Smooth muscle cell (in vitro differentiated cells): ENCODE results near the gene TNS3. TPM values are rescaled to one million over a fixed set of nuclear protein-coding genes. Genes with fewer than 3 reads are reported as not detected.

Experiments used
- DNase-seq: peaks from one replicate; lab custom pipeline; 2025; ENCODE audit not compliant: unreplicated experiment; lab: John Stamatoyannopoulos, UW
- H2AFZ ChIP-seq: fragments of 200-600 bp; sonication (generic); 2 replicates; pipeline ENCODE4 v1.6.0; 2016; ENCODE audit warnings: antibody characterized with exemption, low read depth, mild to moderate bottlenecking
- H3F3A ChIP-seq: fragments of 200-600 bp; sonication (generic); 2 replicates; pipeline ENCODE4 v1.6.0; 2017; ENCODE audit warnings: antibody characterized with exemption, low read depth
- H3K27ac ChIP-seq: fragments of 200-600 bp; sonication (generic); 2 replicates; pipeline ENCODE4 v1.5.1; 2016; ENCODE audit warnings: low read depth, mild to moderate bottlenecking
- H3K27me3 ChIP-seq: fragments of 200-600 bp; sonication (generic); 2 replicates; pipeline ENCODE4 v1.6.1; 2016; ENCODE audit warnings: low read depth, mild to moderate bottlenecking
- H3K36me3 ChIP-seq: fragments of 200-600 bp; sonication (generic); 2 replicates; pipeline ENCODE4 v1.5.1; 2016; ENCODE audit warnings: low read depth
- H3K4me1 ChIP-seq: fragments of 200-600 bp; sonication (generic); 2 replicates; pipeline ENCODE4 v1.5.1; 2016; ENCODE audit warnings: low read depth
- H3K4me2 ChIP-seq: fragments of 200-600 bp; sonication (generic); 2 replicates; pipeline ENCODE4 v1.6.0; 2016; ENCODE audit warnings: mild to moderate bottlenecking
- H3K4me3 ChIP-seq: fragments of 200-600 bp; sonication (generic); 2 replicates; pipeline ENCODE4 v1.5.1; 2016; ENCODE audit warnings: mild to moderate bottlenecking
- H3K79me2 ChIP-seq: fragments of 200-600 bp; sonication (generic); 2 replicates; pipeline ENCODE4 v1.6.0; 2016; ENCODE audit warnings: low read depth, mild to moderate bottlenecking
- H3K9ac ChIP-seq: fragments of 200-600 bp; sonication (generic); 2 replicates; pipeline ENCODE4 v1.6.0; 2016; ENCODE audit warnings: low read depth
- H3K9me3 ChIP-seq: fragments of 200-600 bp; sonication (generic); replicated peaks from 2 replicates; pipeline ENCODE4 v1.5.1; 2016; ENCODE audit warnings: low read depth
- H4K20me1 ChIP-seq: fragments of 200-600 bp; sonication (generic); 2 replicates; pipeline ENCODE4 v1.6.0; 2016; ENCODE audit warnings: low read depth
- CTCF ChIP-seq: fragments of 200-600 bp; sonication (generic); IDR thresholded peaks from 2 replicates; pipeline ENCODE4 v1.5.1; 2017; ENCODE audit warnings: borderline replicate concordance, mild to moderate bottlenecking, antibody characterized with exemption; ENCODE audit not compliant: insufficient read depth, poor library complexity, severe bottlenecking
- WGBS: methylation state at CpG from one replicate; pipeline ENCODE4 v1.1.7; 2016; ENCODE audit warnings: low lambda C conversion rate; 5-methylcytosine and 5-hydroxymethylcytosine counted together
- polyA plus RNA-seq: library from polyadenylated mRNA; unstranded; fragments of >200 nt; fragmentation: Nextera tagmentation; extraction: Ambion mirVana; gene quantifications from 2 replicates; pipeline ENCODE4 v1.2.1, GENCODE V29; 2016
- total RNA-seq: library from RNA; depleted of rRNA; stranded (reverse); fragments of >200 nt; gene quantifications from 2 replicates; pipeline ENCODE4 v1.2.3, GENCODE V29; 2014

Gene TNS3
- total and polyA plus RNA-seq, 2 experiments from 2014 or later = 32.6 to 50.5 TPM

DNA sequence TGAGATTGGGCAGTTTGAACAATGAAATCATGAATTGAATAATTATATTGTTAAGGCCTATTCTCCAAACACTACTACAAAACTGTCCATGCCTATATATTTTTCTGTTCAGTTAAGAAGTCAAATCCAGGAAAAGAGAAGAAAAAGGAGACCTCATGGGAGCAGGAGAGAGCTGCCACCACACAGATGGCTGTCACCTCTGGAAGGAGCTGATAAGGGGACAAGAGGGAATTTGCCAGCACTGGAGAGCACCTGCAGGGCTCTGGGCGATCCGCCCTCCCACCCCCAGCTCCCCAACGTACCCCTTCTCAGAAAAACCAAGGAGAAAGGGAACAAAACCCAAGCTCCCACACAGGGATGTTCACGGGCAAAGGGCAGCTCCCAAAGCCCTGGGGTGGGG lies 227.8 kb downstream of the TNS3 start:
- Histone ChIP-seq H3K9me3 (no peaks in the 10 kb centered on the region), H3K27me3 (no peaks in the 10 kb centered on the region), H3K27ac (no peak overlapping the region), H3K4me1 (no peaks in the 10 kb centered on the region), H3F3A (no peaks in the 10 kb centered on the region), H4K20me1 (peaks cover 100% of the 10 kb centered on the region), H3K36me3 (no peaks in the 10 kb centered on the region), H3K79me2 (peaks cover 44% of the 10 kb centered on the region), H3K4me2 (no peak overlapping the region), H3K4me3 (no peak overlapping the region), H2AFZ (no peak overlapping the region), H3K9ac (no peak overlapping the region)
- WGBS = 100% methylated on average over 2 of the region's 4 CpGs
- DNase-seq = no peak
- no peak for TF ChIP-seq CTCF

- Histone ChIP-seq H3K4me1 (no peaks in the 10 kb centered on the region), H3K4me2 (no peak overlapping the region), H3K4me3 (no peak overlapping the region), H3F3A (no peaks in the 10 kb centered on the region), H3K9ac (no peak overlapping the region), H3K79me2 (peaks cover 30% of the 10 kb centered on the region), H4K20me1 (peaks cover 99% of the 10 kb centered on the region), H3K27ac (no peak overlapping the region), H3K36me3 (no peaks in the 10 kb centered on the region), H3K27me3 (no peaks in the 10 kb centered on the region), H3K9me3 (no peaks in the 10 kb centered on the region), H2AFZ (no peak overlapping the region)
- no peak for TF ChIP-seq CTCF
- 93% methylated on average over 8 of the region's 8 CpGs for WGBS
- DNase-seq = no peak
These were observed 229.4 kb downstream of the TNS3 start for GRCh38 chr7:47352394-47352968.

GRCh38 chr7:47351233-47352154 lies 230.4 kb downstream of the TNS3 start:
- no peak overlapping the region for H2AFZ ChIP-seq
- DNase-seq = no peak
- H3K9me3 ChIP-seq = no peaks in the 10 kb centered on the region
- H3K4me3 ChIP-seq = no peak overlapping the region
- peaks cover 20% of the 10 kb centered on the region for H3K79me2 ChIP-seq
- no peaks in the 10 kb centered on the region for H3F3A ChIP-seq
- no peak overlapping the region for H3K27ac ChIP-seq
- no peaks in the 10 kb centered on the region for H3K4me1 ChIP-seq
- no peak overlapping the region for H3K9ac ChIP-seq
- H3K27me3 ChIP-seq = no peaks in the 10 kb centered on the region
- peaks cover 99% of the 10 kb centered on the region for H4K20me1 ChIP-seq
- no peak for TF ChIP-seq CTCF
- no peak overlapping the region for H3K4me2 ChIP-seq
- H3K36me3 ChIP-seq = no peaks in the 10 kb centered on the region
- 90% methylated on average over 20 of the region's 20 CpGs for WGBS

DNA sequence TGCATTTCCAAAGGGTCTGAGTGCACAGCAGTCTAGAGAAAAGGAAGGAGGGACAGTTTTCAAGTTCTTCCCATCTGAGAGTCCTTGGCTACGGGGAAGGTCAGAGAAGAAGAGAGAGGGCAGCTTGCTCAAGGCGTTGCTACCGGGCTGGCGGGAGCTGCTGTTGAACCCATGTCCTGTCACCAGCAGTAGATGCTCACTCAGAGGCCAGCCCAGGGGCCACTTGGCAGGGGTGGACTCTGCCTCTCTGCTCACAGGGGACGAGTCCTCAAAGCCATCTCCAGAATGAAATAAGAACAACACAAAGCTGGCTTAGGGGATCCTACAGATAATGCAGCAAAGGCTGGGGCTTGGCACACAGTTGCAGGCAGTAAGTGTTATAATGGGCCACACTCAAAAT lies 231.5 kb downstream of the TNS3 start:
- no peak overlapping the region for H2AFZ ChIP-seq
- H3K4me3 ChIP-seq = no peak overlapping the region
- H3K27me3 ChIP-seq = no peaks in the 10 kb centered on the region
- H3K4me1 ChIP-seq = no peaks in the 10 kb centered on the region
- H3K9me3 ChIP-seq = no peaks in the 10 kb centered on the region
- no peak for TF ChIP-seq CTCF
- H3K9ac ChIP-seq = no peak overlapping the region
- no peak for DNase-seq
- H3K79me2 ChIP-seq = peaks cover 10% of the 10 kb centered on the region
- no peaks in the 10 kb centered on the region for H3F3A ChIP-seq
- H4K20me1 ChIP-seq = peaks cover 97% of the 10 kb centered on the region
- 90% methylated on average over 5 of the region's 5 CpGs for WGBS
- no peak overlapping the region for H3K27ac ChIP-seq
- H3K36me3 ChIP-seq = no peaks in the 10 kb centered on the region
- H3K4me2 ChIP-seq = no peak overlapping the region
